ENCODE results near the gene ASIC3. TPM values are rescaled to one million over a fixed set of nuclear protein-coding genes. Genes with fewer than 3 reads are reported as not detected.

The ASIC3 gene
- total and polyA plus RNA-seq, 2 of the 8 experiments (the other 6 are each of a cell fraction or from before 2014, with no cell fraction given): 1.6 to 1.9 TPM

GRCh38 chr7:150999497-151000230 lies 48.7 kb upstream of the ASIC3 start (continued):
- TF ChIP-seq BACH1 (IDR thresholded peaks at IDR 0.05; ENCODE audit: low read length) (no peak), CEBPB (IDR thresholded peaks at IDR 0.05; ENCODE audit: low read depth, low read length) (no peak), CHD2 (IDR thresholded peaks at IDR 0.05; ENCODE audit: low read length) (no peak), ZNF274 (IDR thresholded peaks at IDR 0.05; ENCODE audit: borderline replicate concordance, extremely low read depth, low read length) (no peak), SIRT6 (IDR thresholded peaks at IDR 0.05; ENCODE audit: low read length) (no peak), RXRA (IDR thresholded peaks at IDR 0.05; ENCODE audit: insufficient read depth, low read depth, low read length) (no peak), GTF2F1 (IDR thresholded peaks at IDR 0.05; ENCODE audit: borderline replicate concordance, low read depth, low read length) (no peak), SP1 (IDR thresholded peaks at IDR 0.05; ENCODE audit: low read depth, low read length) (no peak), POLR2A (IDR thresholded peaks at IDR 0.05; ENCODE audit: control extremely low read depth in 1 of 2, low read depth in 2 of 2, low read length in 2 of 2) (no peak)
- TF ChIP-seq, protein P1, sequence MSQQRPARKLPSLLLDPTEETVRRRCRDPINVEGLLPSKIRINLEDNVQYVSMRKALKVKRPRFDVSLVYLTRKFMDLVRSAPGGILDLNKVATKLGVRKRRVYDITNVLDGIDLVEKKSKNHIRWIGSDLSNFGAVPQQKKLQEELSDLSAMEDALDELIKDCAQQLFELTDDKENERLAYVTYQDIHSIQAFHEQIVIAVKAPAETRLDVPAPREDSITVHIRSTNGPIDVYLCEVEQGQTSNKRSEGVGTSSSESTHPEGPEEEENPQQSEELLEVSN (IDR thresholded peaks at IDR 0.05): no peak
